WTC11 (cell line): ENCODE data around the gene LAMA4. TPM values are rescaled to one million over a fixed set of nuclear protein-coding genes. Genes with fewer than 3 reads are reported as not detected.

ENCODE experiments used
- ATAC-seq: fragments of 200-7000 bp; cut with Tn5 transposase; 2 replicates; pipeline ENCODE4 v1.10.0; 2021; ENCODE audit warnings: mild to moderate bottlenecking, moderate library complexity
- CTCF ChIA-PET: fragments of 300-600 bp; sonication (Branson Sonifier 250); formaldehyde crosslinking; loops from one replicate; lab custom pipeline; 2021; ENCODE audit warnings: antibody characterized with exemption; lab: Charles Lee
- POLR2A ChIA-PET: fragments of 350-600 bp; sonication (Branson Sonifier 250); formaldehyde crosslinking; loops from one replicate; lab custom pipeline; 2021; ENCODE audit warnings: antibody characterized with exemption; lab: Charles Lee
- DNase-seq: peaks from one replicate; pipeline ENCODE4 v3.0.0; 2021; ENCODE audit warnings: low spot score
- H3K27ac Mint-ChIP-seq: 2 replicates; pipeline ENCODE4 v1.8.0; 2021; ENCODE audit warnings: mixed read lengths
- H3K27me3 Mint-ChIP-seq: 2 replicates; pipeline ENCODE4 v1.8.0; 2021; ENCODE audit warnings: low read depth, mild to moderate bottlenecking, moderate library complexity, mixed read lengths
- H3K36me3 Mint-ChIP-seq: 2 replicates; pipeline ENCODE4 v1.8.0; 2021; ENCODE audit warnings: mixed read lengths
- H3K4me1 Mint-ChIP-seq: 2 replicates; pipeline ENCODE4 v1.8.0; 2022; ENCODE audit warnings: mixed read lengths
- H3K4me3 Mint-ChIP-seq: 2 replicates; pipeline ENCODE4 v1.8.0; 2021; ENCODE audit warnings: mild to moderate bottlenecking, moderate library complexity, mixed read lengths
- H3K9me3 Mint-ChIP-seq: 2 replicates; pipeline ENCODE4 v1.8.0; 2021; ENCODE audit warnings: mixed read lengths
- ARID4B ChIP-seq: sonication (generic); formaldehyde crosslinking; IDR thresholded peaks from 2 replicates; pipeline ENCODE4 v1.8.0; 2023; ENCODE audit warnings: missing genetic modification reagents, mild to moderate bottlenecking, borderline replicate concordance
- CTCF ChIP-seq: fragments of 200-600 bp; IDR thresholded peaks from 2 replicates; pipeline ENCODE4 v1.8.0; 2022; ENCODE audit warnings: antibody characterized with exemption
- E2F4 ChIP-seq: sonication (generic); formaldehyde crosslinking; IDR thresholded peaks from 2 replicates; pipeline ENCODE4 v1.8.1; 2022; ENCODE audit warnings: low read depth, mild to moderate bottlenecking, moderate library complexity, missing genetic modification reagents, borderline replicate concordance
- EMX1 ChIP-seq: fragments of 250-450 bp; sonication (Bioruptor Pico); IDR thresholded peaks from 2 replicates; pipeline ENCODE4 v1.8.0; 2021; ENCODE audit warnings: mild to moderate bottlenecking
- ERG ChIP-seq: fragments of 250-450 bp; sonication (Bioruptor Pico); IDR thresholded peaks from 2 replicates; pipeline ENCODE4 v1.8.0; 2021; ENCODE audit warnings: mild to moderate bottlenecking
- GABPB1 ChIP-seq: sonication (generic); formaldehyde crosslinking; IDR thresholded peaks from 2 replicates; pipeline ENCODE4 v1.8.1; 2023; ENCODE audit warnings: mild to moderate bottlenecking, missing genetic modification reagents
- IRF1 ChIP-seq: sonication (generic); formaldehyde crosslinking; IDR thresholded peaks from 2 replicates; pipeline ENCODE4 v1.8.0; 2023; ENCODE audit warnings: missing genetic modification reagents
- JAZF1 ChIP-seq: fragments of 250-450 bp; sonication (Bioruptor Pico); IDR thresholded peaks from 2 replicates; pipeline ENCODE4 v1.9.0; 2021; ENCODE audit warnings: moderate library complexity, mild to moderate bottlenecking, inconsistent platforms
- MAX ChIP-seq: sonication (generic); formaldehyde crosslinking; IDR thresholded peaks from 2 replicates; pipeline ENCODE4 v1.8.0; 2022; ENCODE audit warnings: mild to moderate bottlenecking, missing genetic modification reagents
- MXD4 ChIP-seq: fragments of 250-450 bp; sonication (Bioruptor Pico); IDR thresholded peaks from 2 replicates; pipeline ENCODE4 v1.8.0; 2021; ENCODE audit warnings: mild to moderate bottlenecking, moderate library complexity, borderline replicate concordance
- NFE2L1 ChIP-seq: sonication (generic); formaldehyde crosslinking; IDR thresholded peaks from 2 replicates; pipeline ENCODE4 v1.8.1; 2023; ENCODE audit warnings: missing genetic modification reagents
- NFYB ChIP-seq: sonication (generic); formaldehyde crosslinking; conservative IDR thresholded peaks from 2 replicates; pipeline ENCODE4 v1.8.0; 2022; ENCODE audit warnings: low read depth, missing genetic modification reagents
- NR2C2 ChIP-seq: sonication (generic); formaldehyde crosslinking; IDR thresholded peaks from 2 replicates; pipeline ENCODE4 v1.8.0; 2022; ENCODE audit warnings: mild to moderate bottlenecking, missing genetic modification reagents
- PRDM15 ChIP-seq: sonication (generic); formaldehyde crosslinking; IDR thresholded peaks from 2 replicates; pipeline ENCODE4 v1.8.0; 2022; ENCODE audit warnings: missing genetic modification reagents
- TEAD1 ChIP-seq: sonication (generic); formaldehyde crosslinking; IDR thresholded peaks from 2 replicates; pipeline ENCODE4 v1.8.0; 2022; ENCODE audit warnings: mild to moderate bottlenecking, missing genetic modification reagents
- USF2 ChIP-seq: sonication (generic); formaldehyde crosslinking; IDR thresholded peaks from 2 replicates; pipeline ENCODE4 v1.8.1; 2023; ENCODE audit warnings: mild to moderate bottlenecking, missing genetic modification reagents, moderate library complexity
- ZMAT4 ChIP-seq: fragments of 250-450 bp; sonication (Bioruptor Pico); IDR thresholded peaks from 2 replicates; pipeline ENCODE4 v1.9.0; 2021; ENCODE audit warnings: mild to moderate bottlenecking
- total RNA-seq: library from RNA; stranded (reverse); gene quantifications from 3 replicates; pipeline ENCODE4 v1.2.3, GENCODE V29; 2021

Gene LAMA4
- total RNA-seq, 1 experiment from 2014 or later: 1.6 TPM

GRCh38 chr6:112181130-112181529, 73.2 kb downstream of the LAMA4 start (continued):
- TF ChIP-seq USF2 (CRISPR knock-in tag) (no peak), EMX1 (CRISPR knock-in tag) (no peak), ARID4B (CRISPR knock-in tag) (no peak), IRF1 (CRISPR knock-in tag) (no peak), NFE2L1 (no peak), JAZF1 (CRISPR knock-in tag) (no peak), NR2C2 (no peak), TEAD1 (no peak), NFYB (CRISPR knock-in tag) (no peak)

GRCh38 chr6:112180095-112180820, 74.1 kb downstream of the LAMA4 start:
- DNase-seq: no peak
- no peaks in the 10 kb centered on the region for H3K9me3 Mint-ChIP-seq
- H3K4me1 Mint-ChIP-seq: no peaks in the 10 kb centered on the region
- no peaks in the 10 kb centered on the region for H3K36me3 Mint-ChIP-seq
- no peak overlapping the region for H3K4me3 Mint-ChIP-seq
- H3K27me3 Mint-ChIP-seq: no peaks in the 10 kb centered on the region
- CTCF ChIA-PET: interaction anchor here (0.6 to 3.1 kb wide), 37 partner anchors 9 to 229 kb away, joined by 3 to 48 read pairs (median 4); partner anchors contain the start of gene LAMA4
- ATAC-seq: peak; percentile 65; the same call in 1 of the 2 replicates
- POLR2A ChIA-PET: no interaction called here
- TF ChIP-seq CTCF (peak; percentile 63), ERG (no peak)
- H3K27ac Mint-ChIP-seq: no peak overlapping the region

GRCh38 chr6:112179631-112180030, 74.7 kb downstream of the LAMA4 start:
- no peaks in the 10 kb centered on the region for H3K27me3 Mint-ChIP-seq
- ATAC-seq: no peak
- DNase-seq: no peak
- no peak overlapping the region for H3K27ac Mint-ChIP-seq
- CTCF ChIA-PET: interaction anchor here (0.6 to 3.1 kb wide), 33 partner anchors 8 to 229 kb away, joined by 3 to 48 read pairs (median 4); partner anchors contain the start of gene LAMA4
- H3K9me3 Mint-ChIP-seq: no peaks in the 10 kb centered on the region
- H3K36me3 Mint-ChIP-seq: no peaks in the 10 kb centered on the region
- POLR2A ChIA-PET: no interaction called here
- no peaks in the 10 kb centered on the region for H3K4me1 Mint-ChIP-seq
- H3K4me3 Mint-ChIP-seq: no peak overlapping the region
- no peak for TF ChIP-seq GABPB1 (CRISPR knock-in tag)
- no peak for TF ChIP-seq MXD4
- no peak for TF ChIP-seq PRDM15 (CRISPR knock-in tag)
- TF ChIP-seq ZMAT4 (CRISPR knock-in tag): no peak
- no peak for TF ChIP-seq MAX (CRISPR knock-in tag)
- no peak for TF ChIP-seq E2F4 (CRISPR knock-in tag)
